SKM-1 (cell line): Measurements from ENCODE around the gene CCDC24.

Source experiments
- DNase-seq: peaks from one replicate; lab custom pipeline; 2025; ENCODE audit not compliant: unreplicated experiment; lab: John Stamatoyannopoulos, UW

CCDC24 gene

DNA sequence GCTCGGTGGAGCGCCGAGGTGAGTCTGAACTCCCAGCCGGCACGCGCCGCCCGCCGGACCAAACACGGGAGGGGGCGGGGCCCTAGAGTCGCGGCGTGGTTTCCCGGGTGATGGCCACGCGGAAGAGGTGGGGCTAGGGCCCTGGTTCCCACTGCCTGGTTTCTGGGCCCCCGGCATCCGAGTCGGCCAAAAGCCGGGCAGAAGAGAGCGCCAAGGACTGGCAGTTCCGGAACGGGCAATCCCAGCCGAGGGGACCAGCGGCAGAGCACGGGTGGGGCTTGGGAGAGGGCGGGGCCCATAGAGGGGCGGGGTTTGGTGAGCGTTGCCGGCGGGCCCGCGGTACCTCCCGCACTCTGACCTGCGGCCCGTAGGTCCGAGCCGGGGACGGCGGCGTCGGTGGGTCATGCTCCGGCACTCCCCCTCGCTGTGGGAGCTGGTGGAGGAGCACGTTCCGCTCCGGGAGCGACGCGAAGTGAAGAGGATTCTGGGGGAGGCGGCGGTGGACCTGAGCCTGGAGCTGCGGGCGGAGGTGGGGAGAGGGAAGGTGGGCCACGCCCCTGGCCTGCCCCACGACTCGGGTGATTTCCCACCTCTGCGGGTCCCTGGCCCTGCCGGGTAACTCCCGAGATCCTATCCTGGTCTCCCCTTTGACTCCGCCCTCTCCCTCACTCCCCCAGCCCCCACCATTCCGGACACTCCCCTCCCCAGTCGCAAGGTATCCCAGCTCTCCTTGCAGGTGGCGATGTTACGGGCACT is at the start of gene CCDC24:
Gene CCDC24 (plus strand): TSS at position 124 of the 756 bp plus-strand sequence. CDS start 280 bp downstream, at position 404.
- DNase-seq = peak; percentile 45

DNA sequence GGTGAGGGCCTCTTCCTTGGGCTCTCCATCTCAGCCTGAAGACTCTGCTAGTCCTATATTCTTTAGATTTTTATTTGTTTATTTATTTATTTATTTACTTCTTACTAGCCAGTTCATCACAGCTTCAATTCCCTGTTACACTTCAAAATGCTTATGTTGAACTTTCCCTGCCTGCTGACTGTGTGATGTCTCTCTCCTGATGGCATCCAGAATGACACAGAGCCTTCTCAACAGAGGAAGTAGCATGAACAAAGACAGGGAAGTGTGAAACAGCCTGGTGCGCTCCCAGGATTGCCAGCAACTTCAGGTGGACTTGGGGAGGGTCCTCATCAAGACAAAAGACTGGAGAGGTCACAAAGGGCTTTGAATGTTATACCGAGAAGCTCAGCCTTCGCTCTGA is 49.0 kb upstream of the CCDC24 start:
- DNase-seq = no peak

GRCh38 chr1:43944860-43945259 is 46.5 kb upstream of the CCDC24 start:
- no peak for DNase-seq

- DNase-seq = no peak
Observed at GRCh38 chr1:43945674-43946235, 45.6 kb upstream of the CCDC24 start.

GRCh38 chr1:43946236-43947060 is 45.0 kb upstream of the CCDC24 start, which contains the start of gene IPO13:
IPO13 (plus strand) TSS chr1:43946950; CDS start chr1:43947601, 651 bp downstream.
- peak; percentile 90 for DNase-seq

DNA sequence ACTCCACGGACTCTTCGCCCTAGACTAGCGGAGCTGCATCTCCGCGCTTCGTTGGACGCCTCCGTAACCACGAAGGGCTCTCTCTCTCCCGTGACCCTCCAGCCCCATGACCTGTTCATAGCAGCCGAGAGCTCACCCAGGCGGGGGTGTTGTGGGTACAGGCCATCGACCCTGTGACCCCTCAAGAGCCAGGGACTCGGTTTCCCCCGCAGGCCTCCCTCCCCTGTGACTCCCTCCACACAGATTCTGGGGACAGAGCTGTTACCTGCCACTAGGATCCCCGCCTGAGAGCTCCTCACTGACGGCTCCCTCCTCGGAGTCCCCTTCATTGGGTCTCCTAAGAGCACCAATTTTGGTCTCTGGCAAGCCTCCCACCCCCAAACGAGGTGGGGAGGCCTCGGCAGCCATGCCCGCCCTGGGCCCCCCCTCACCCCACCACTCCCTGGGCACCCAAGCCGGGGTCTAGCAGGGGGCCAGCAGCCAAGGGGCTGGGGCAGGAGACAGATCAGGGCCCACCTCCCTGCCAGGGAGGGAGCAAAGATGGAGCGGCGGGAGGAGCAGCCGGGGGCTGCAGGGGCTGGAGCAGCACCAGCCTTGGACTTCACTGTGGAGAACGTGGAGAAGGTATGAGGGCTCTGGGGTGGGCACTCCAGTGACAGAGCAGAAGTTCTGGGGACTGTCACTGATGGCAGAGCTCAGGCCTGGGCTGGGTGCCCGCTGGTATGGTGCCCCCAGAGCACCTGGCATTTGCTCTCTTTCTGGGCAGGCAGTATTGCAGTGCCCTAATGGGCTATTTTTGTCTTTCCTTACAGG is 44.1 kb upstream of the CCDC24 start:
- no peak for DNase-seq

GRCh38 chr1:43947874-43948437 is 43.4 kb upstream of the CCDC24 start:
- no peak for DNase-seq

DNA sequence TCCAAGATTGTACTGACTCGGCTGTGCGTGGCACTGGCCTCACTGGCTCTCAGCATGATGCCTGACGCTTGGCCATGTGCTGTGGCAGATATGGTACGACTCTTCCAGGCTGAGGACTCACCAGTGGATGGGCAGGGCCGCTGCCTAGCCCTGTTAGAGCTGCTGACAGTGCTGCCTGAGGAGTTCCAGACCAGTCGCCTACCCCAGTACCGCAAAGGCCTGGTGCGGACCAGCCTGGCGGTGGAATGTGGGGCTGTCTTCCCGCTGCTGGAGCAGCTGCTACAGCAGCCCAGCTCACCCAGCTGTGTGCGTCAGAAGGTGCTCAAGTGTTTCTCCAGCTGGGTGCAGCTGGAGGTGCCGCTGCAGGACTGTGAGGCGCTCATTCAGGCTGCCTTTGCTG is 41.7 kb upstream of the CCDC24 start:
- DNase-seq = no peak

DNA sequence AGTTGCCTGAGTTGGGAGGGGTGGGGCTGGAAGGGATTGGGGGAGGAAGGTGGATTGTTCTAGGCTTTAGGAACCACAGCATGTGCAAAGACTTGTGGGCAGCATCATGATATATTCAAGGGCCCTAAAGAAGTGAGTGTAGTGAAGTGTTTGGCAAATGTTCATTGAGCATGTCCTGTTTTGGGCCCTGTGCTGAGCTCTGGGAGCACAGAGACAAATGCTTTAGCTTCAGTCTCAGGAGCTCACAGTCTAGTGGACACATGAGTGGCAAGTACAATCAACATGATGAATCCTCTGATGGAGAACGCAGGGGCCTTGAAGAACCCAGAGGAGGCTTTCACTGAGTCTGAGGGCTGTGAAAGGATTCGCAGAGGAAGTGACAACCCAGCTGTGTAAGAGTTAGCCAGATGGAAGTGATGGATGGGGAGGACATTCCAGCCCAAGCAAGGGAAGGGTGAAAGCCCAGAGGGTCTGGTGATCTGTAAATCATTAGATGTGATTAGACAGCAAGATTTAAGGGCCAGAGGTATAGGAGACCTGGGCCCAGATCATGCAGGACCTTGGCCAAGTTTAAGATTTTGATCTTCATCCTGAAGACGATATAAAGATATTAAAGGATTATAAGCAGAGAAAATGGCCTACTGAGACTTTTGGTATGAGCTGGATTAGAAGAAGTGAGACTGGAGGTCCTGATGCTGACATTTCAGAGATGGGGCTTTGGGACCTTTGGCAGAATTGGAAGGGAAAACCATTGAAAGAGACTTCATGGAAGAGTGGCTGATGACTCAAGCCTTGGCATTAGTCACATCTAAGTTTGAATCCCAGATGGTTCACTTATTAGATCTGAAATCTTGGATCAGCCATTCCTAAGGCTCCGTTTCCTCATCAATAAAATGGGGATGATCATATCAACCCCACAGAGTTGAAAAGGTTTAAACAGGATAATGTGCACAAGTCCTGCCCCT is 40.1 kb upstream of the CCDC24 start:
- DNase-seq = no peak

DNA sequence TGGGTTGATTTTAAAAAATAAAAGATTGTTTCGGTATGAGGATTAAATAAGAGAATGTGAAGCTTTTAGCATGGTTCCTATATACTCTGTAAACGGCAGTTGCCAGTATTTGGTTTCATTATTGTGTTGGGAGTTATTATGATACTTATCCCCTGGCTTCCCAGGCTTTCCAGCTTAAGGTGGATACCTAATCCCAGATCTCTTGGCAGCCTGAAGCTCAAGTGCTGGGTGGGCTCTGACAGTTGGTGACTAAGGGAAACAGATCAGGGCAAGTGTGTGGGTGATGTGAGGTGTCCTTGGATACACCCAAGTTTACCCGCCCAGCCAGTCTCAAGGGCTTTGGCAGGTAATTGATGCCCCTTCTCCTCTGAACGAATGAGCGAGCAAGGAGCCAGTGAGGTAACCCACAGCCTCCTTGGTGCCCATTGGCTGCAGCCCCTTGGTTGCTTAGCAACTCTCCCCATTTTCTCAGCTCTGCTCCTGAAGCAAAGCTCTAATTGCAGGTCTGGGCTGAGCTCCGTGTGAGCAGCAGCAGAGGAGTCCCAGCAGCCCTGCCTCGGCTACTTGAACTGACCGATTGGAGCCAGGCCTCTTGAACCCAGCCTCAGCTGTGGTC is 38.6 kb upstream of the CCDC24 start:
- no peak for DNase-seq

DNA sequence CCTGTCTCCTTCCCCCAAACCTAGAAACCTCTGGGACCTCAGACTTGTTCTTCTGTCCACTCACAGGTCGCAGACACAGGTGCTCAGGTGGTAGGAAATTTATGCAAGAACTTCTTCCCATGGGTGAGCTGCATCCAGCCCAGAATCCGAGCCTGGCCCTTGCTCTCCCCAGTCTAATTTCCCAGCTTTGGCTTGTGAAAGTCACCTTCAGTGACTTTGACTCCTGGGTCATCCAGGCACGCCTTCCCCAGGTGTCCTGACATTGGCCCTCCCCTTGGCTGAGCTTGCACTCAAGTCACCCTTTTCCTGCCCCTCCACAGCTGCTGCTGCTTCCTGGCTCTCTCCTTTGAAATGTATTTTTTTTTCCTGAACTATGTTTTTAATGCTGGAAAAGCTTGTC is 38.0 kb upstream of the CCDC24 start:
- no peak for DNase-seq

GRCh38 chr1:43954036-43954435 is 37.4 kb upstream of the CCDC24 start:
- no peak for DNase-seq

DNA sequence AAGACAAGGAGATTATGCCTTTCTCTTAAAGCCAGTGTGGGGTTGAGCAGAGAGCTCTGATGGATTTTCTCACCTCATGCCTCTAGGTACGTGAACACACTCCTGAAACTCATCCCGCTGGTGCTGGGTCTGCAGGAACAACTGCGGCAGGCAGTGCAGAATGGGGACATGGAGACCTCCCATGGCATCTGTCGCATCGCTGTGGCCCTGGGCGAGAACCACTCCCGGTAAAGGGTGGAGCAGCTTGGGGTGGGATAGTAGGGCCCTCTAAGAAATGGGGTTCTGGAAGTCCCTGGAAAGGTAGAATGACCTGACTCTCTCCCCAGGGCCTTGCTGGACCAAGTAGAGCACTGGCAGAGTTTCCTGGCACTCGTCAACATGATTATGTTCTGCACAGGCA is 35.2 kb upstream of the CCDC24 start:
- no peak for DNase-seq

GRCh38 chr1:43957407-43958040 is 33.9 kb upstream of the CCDC24 start:
- no peak for DNase-seq

DNA sequence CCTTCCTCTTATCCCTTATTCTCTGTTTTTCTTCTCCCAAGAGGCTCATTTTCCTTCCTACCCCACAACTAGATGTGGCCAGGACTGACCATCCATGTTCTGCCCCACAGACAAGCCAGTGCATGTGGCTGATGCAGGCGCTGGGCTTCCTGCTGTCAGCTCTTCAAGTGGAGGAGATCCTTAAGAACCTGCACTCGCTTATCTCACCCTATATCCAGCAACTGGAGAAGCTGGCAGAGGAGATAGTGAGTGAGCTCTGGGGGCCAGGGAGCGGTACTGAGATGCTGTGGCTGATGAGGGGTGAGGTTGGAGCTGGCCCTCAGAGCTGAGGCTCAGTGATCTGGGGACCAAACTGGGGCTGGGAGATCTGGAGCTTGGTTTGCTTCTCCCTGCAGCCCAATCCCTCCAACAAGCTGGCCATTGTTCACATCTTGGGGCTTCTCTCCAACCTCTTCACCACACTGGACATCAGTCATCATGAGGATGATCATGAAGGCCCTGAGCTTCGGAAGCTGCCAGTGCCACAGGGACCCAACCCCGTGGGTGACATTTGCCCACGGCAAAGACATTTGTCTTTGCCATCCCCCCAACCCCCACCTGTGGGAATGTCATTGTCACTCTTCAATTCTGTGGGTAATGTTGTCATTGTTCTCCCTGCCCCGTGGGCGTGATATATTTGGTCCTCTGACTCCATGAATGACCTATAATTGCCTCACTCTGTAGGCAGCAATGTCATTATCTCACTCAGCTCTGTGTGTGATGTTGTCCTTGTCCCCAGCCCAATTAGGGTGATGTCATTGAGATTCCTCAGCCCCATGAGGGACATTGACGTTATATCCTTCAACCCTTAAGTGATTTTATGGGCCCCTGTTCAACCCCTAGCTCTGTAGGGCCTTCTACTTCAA is 32.8 kb upstream of the CCDC24 start:
- DNase-seq = no peak

- DNase-seq = no peak
Observed at GRCh38 chr1:43960798-43961197, 30.6 kb upstream of the CCDC24 start.

DNA sequence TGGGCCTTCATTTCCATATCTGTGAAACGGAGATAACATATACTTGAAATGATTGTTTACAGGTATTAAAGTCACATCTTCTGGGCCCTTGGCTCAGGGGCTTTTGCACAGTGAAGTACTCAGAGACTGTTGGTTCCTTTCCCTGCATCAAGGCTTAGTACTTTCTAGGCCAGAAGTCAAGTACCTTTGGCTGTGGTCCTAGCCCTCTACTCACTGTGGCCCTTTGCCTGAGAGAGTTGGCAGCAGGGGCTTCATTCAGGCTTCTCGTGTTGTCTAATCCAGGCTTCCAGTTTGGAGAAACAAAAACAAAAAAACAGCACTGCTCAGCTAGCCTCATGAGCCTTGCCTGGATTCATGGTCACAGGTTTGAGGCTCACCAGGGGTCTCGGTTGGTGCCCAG is 29.7 kb upstream of the CCDC24 start:
- no peak for DNase-seq

GRCh38 chr1:43962324-43962723 is 29.1 kb upstream of the CCDC24 start:
- no peak for DNase-seq
